ENCODE measurements around the gene RBFOX2. TPM values are rescaled to one million over a fixed set of nuclear protein-coding genes. Genes with fewer than 3 reads are reported as not detected.

The RBFOX2 gene
- total RNA-seq, 2 donors from 2014 or later: 104 to 120 TPM

- no peaks in the 10 kb centered on the region for H3K36me3 ChIP-seq (ENCODE audit: control insufficient read depth, insufficient read depth, low read length)
- H3K27me3 ChIP-seq (ENCODE audit: control insufficient read depth, insufficient read depth, low read length, poor library complexity, severe bottlenecking): no peaks in the 10 kb centered on the region
- no peak overlapping the region for H3K4me3 Mint-ChIP-seq
- H3K36me3 Mint-ChIP-seq (ENCODE audit: low read depth): no peaks in the 10 kb centered on the region
- TF ChIP-seq CTCF (conservative IDR thresholded peaks at IDR 0.05): no peak
- no peak overlapping the region for H3K4me3 ChIP-seq (ENCODE audit: low read length)
- H3K9me3 Mint-ChIP-seq: no peaks in the 10 kb centered on the region
- H3K27ac Mint-ChIP-seq: no peak overlapping the region
- peaks cover 5% of the 10 kb centered on the region for H3K4me1 ChIP-seq (ENCODE audit: control insufficient read depth, insufficient read depth, low read length)
- H3K27ac ChIP-seq (ENCODE audit: low read depth, low read length): no peak overlapping the region
- no peaks in the 10 kb centered on the region for H3K27me3 Mint-ChIP-seq (ENCODE audit: insufficient read depth)
- no peaks in the 10 kb centered on the region for H3K9me3 ChIP-seq (ENCODE audit: control insufficient read depth, low read length)
- H3K4me1 Mint-ChIP-seq: peaks cover 48% of the 10 kb centered on the region
- H3K9ac ChIP-seq (ENCODE audit: extremely low read depth, low read length, poor library complexity, severe bottlenecking): no peak overlapping the region
- DNase-seq: no peak
- WGBS, 2 experiments (ENCODE audit: insufficient coverage in 1 of 2, insufficient read length in 1 of 2): 83 to 90% methylated on average over 2 to 3 of the region's 3 CpGs
Observed at GRCh38 chr22:35841907-35842518, 186.6 kb downstream of the RBFOX2 start.

- H3K27ac ChIP-seq (ENCODE audit: low read depth, low read length): peak overlapping the region; percentile 90
- Mint-ChIP-seq H3K4me3 (peak overlapping the region; percentile 74), H3K36me3 (ENCODE audit: low read depth) (no peaks in the 10 kb centered on the region), H3K27me3 (ENCODE audit: insufficient read depth) (no peaks in the 10 kb centered on the region), H3K4me1 (peaks cover 59% of the 10 kb centered on the region), H3K27ac (peak overlapping the region; percentile 86), H3K9me3 (no peaks in the 10 kb centered on the region)
- peak; percentile 96 for DNase-seq
- no peaks in the 10 kb centered on the region for H3K36me3 ChIP-seq (ENCODE audit: control insufficient read depth, insufficient read depth, low read length)
- H3K9me3 ChIP-seq (ENCODE audit: control insufficient read depth, low read length): no peaks in the 10 kb centered on the region
- peaks cover 5% of the 10 kb centered on the region for H3K4me1 ChIP-seq (ENCODE audit: control insufficient read depth, insufficient read depth, low read length)
- WGBS, 2 experiments (ENCODE audit: insufficient coverage in 1 of 2, insufficient read length in 1 of 2): 0% methylated on average over 7 of the region's 9 CpGs; no CpG with 5 or more reads in 1 of the 2 experiments
- H3K27me3 ChIP-seq (ENCODE audit: control insufficient read depth, insufficient read depth, low read length, poor library complexity, severe bottlenecking): no peaks in the 10 kb centered on the region
- TF ChIP-seq CTCF (conservative IDR thresholded peaks at IDR 0.05): no peak
- H3K4me3 ChIP-seq (ENCODE audit: low read length): peak overlapping the region; percentile 94
- H3K9ac ChIP-seq (ENCODE audit: extremely low read depth, low read length, poor library complexity, severe bottlenecking): peak overlapping the region; percentile 73
Observed at GRCh38 chr22:35840302-35840739, 188.3 kb downstream of the RBFOX2 start.

- peaks cover 59% of the 10 kb centered on the region for H3K4me1 Mint-ChIP-seq
Observed at GRCh38 chr22:35839841-35840301, 188.8 kb downstream of the RBFOX2 start.

More at GRCh38 chr22:35839841-35840301, 188.8 kb downstream of the RBFOX2 start:
- Mint-ChIP-seq H3K27ac (peak overlapping the region; percentile 86), H3K36me3 (ENCODE audit: low read depth) (no peaks in the 10 kb centered on the region), H3K4me3 (peak overlapping the region; percentile 74), H3K27me3 (ENCODE audit: insufficient read depth) (no peaks in the 10 kb centered on the region), H3K9me3 (no peaks in the 10 kb centered on the region)
- WGBS, 2 experiments (ENCODE audit: insufficient coverage in 1 of 2, insufficient read length in 1 of 2): 0% methylated on average over 2 of the region's 5 CpGs; no CpG with 5 or more reads in 1 of the 2 experiments
- Histone ChIP-seq H3K9me3 (ENCODE audit: control insufficient read depth, low read length) (no peaks in the 10 kb centered on the region), H3K36me3 (ENCODE audit: control insufficient read depth, insufficient read depth, low read length) (no peaks in the 10 kb centered on the region), H3K27me3 (ENCODE audit: control insufficient read depth, insufficient read depth, low read length, poor library complexity, severe bottlenecking) (no peaks in the 10 kb centered on the region), H3K9ac (ENCODE audit: extremely low read depth, low read length, poor library complexity, severe bottlenecking) (peak overlapping the region; percentile 73), H3K4me3 (ENCODE audit: low read length) (peak overlapping the region; percentile 94), H3K27ac (ENCODE audit: low read depth, low read length) (peak overlapping the region; percentile 90), H3K4me1 (ENCODE audit: control insufficient read depth, insufficient read depth, low read length) (peaks cover 5% of the 10 kb centered on the region)
- no peak for DNase-seq
- TF ChIP-seq CTCF (conservative IDR thresholded peaks at IDR 0.05): no peak
